ENCODE measurements around the gene EHMT2. TPM values are rescaled to one million over a fixed set of nuclear protein-coding genes. Genes with fewer than 3 reads are reported as not detected.
A peak's percentile ranks its signal among the peaks of the same experiment; 100 is the strongest.
"Not testable (repeated sequence)": the region's sequence is repeated elsewhere in the genome, so short reads cannot be mapped to it uniquely, and the experiment has no call there.

The EHMT2 gene
- total RNA-seq, 2 experiments from 2014 or later: 55.4 to 56.8 TPM

- ATAC-seq (no peak), DNase-seq (no peak)
- TF ChIP-seq, protein P1, sequence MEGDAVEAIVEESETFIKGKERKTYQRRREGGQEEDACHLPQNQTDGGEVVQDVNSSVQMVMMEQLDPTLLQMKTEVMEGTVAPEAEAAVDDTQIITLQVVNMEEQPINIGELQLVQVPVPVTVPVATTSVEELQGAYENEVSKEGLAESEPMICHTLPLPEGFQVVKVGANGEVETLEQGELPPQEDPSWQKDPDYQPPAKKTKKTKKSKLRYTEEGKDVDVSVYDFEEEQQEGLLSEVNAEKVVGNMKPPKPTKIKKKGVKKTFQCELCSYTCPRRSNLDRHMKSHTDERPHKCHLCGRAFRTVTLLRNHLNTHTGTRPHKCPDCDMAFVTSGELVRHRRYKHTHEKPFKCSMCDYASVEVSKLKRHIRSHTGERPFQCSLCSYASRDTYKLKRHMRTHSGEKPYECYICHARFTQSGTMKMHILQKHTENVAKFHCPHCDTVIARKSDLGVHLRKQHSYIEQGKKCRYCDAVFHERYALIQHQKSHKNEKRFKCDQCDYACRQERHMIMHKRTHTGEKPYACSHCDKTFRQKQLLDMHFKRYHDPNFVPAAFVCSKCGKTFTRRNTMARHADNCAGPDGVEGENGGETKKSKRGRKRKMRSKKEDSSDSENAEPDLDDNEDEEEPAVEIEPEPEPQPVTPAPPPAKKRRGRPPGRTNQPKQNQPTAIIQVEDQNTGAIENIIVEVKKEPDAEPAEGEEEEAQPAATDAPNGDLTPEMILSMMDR (IDR thresholded peaks at IDR 0.05): no peak
- intact Hi-C loops (cut with micrococcal nuclease): loop anchor here (2.0 to 10.0 kb wide), 2 partner anchors 22 to 174 kb away; partner anchors contain the start of genes C6orf47, CSNK2B, GPANK1 and LY6G5B
- no peaks in the 10 kb centered on the region for H3K27me3 Mint-ChIP-seq
- H3K4me1 Mint-ChIP-seq (ENCODE audit: low read depth): peaks cover 21% of the 10 kb centered on the region
- CTCF ChIA-PET: interaction anchor here (1.2 to 1.3 kb wide), 3 partner anchors 18 to 109 kb away, joined by 3 to 5 read pairs (median 4); no protein-coding TSS in a partner anchor
- peak overlapping the region; percentile 60 for H3K27ac Mint-ChIP-seq
- POLR2A ChIA-PET: interaction anchor here (0.7 to 7.0 kb wide), 8 partner anchors 9 to 178 kb away, joined by 3 to 42 read pairs (median 3); partner anchors contain the start of genes C6orf47, LSM2 and NEU1
- peak overlapping the region; percentile 92 for H3K4me3 Mint-ChIP-seq
- peaks cover 65% of the 10 kb centered on the region for H3K36me3 Mint-ChIP-seq (ENCODE audit: low read depth)
- no peaks in the 10 kb centered on the region for H3K9me3 Mint-ChIP-seq
Measured at GRCh38 chr6:31838968-31839367, 58.5 kb downstream of the EHMT2 start.

GRCh38 chr6:31838114-31838553 lies 59.4 kb downstream of the EHMT2 start:
- H3K4me3 Mint-ChIP-seq: peak overlapping the region; percentile 92
- not testable (repeated sequence) for H3K9me3 Mint-ChIP-seq, ATAC-seq, DNase-seq, H3K27me3 Mint-ChIP-seq
- peak overlapping the region; percentile 95 for H3K27ac Mint-ChIP-seq
- peaks cover 63% of the 10 kb centered on the region for H3K36me3 Mint-ChIP-seq (ENCODE audit: low read depth)
- intact Hi-C loops (cut with micrococcal nuclease): loop anchor here (2.0 to 10.0 kb wide), 2 partner anchors 23 to 173 kb away; partner anchors contain the start of genes C6orf47, CSNK2B, GPANK1 and LY6G5B
- peaks cover 23% of the 10 kb centered on the region for H3K4me1 Mint-ChIP-seq (ENCODE audit: low read depth)
- ChIA-PET POLR2A (interaction anchor here (0.7 to 7.0 kb wide), 5 partner anchors 13 to 115 kb away, joined by 3 to 42 read pairs (median 4); partner anchors contain the start of genes LSM2, MSH5 and NEU1), CTCF (interaction anchor here (0.7 to 1.3 kb wide), 4 partner anchors 8 to 1049 kb away, joined by 3 to 5 read pairs (median 4); no protein-coding TSS in a partner anchor)

DNA sequence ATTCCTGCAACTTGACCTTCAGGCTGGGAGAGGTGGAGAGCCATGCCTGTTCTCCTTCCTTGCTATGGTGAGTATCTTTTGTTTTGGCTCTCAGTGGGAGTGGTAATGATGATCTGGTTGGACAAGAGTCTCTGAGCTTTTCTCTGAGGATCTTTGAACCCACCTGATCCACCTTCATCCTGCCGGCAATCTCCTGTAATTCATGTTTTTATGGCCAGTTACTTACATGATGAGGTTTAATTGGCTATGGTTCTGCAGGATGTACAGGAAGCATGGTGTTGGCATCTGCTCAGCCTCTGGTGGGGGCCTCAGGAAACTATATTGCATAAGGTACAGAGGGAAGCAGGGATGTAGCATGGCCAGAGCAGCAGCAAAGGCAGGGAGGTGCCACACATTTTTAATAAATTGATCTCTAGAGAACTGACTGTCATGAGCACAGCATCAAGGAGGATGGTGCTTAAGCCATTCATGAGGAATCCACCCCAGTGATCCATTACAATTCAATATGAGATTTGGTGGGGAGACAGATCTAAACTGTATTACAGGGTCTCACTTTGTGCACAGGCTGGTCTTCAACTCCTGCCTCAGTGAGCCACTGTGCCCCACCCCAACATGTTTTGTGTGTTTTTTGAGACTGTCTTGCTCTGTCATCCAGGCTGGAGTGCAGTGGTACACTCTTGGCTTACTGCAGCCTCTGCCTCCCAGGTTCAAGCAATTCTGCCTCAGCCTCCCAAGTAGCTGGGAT lies 60.0 kb downstream of the EHMT2 start:
- no peaks in the 10 kb centered on the region for H3K27me3 Mint-ChIP-seq

GRCh38 chr6:31836474-31837368 lies 60.8 kb downstream of the EHMT2 start:
- ATAC-seq (no peak), DNase-seq (no peak)
- Mint-ChIP-seq H3K4me1 (ENCODE audit: low read depth) (peaks cover 27% of the 10 kb centered on the region), H3K27me3 (no peaks in the 10 kb centered on the region), H3K9me3 (no peaks in the 10 kb centered on the region), H3K27ac (peak overlapping the region; percentile 95), H3K36me3 (ENCODE audit: low read depth) (peaks cover 63% of the 10 kb centered on the region), H3K4me3 (peak overlapping the region; percentile 92)
- intact Hi-C loops (cut with micrococcal nuclease): loop anchor here (10.0 kb wide), 1 partner anchor 172 kb away; the partner anchor contains the start of genes C6orf47, CSNK2B, GPANK1 and LY6G5B
- POLR2A ChIA-PET: interaction anchor here (0.8 to 7.0 kb wide), 19 partner anchors 9 to 184 kb away, joined by 3 to 42 read pairs (median 4); partner anchors contain the start of genes ABHD16A, BAG6, CSNK2B and EHMT2
- CTCF ChIA-PET: interaction anchor here (0.7 to 2.3 kb wide), 3 partner anchors 10 to 51 kb away, joined by 3 to 6 read pairs (median 3); partner anchors contain the start of gene NEU1
- TF ChIP-seq, protein P1 (IDR thresholded peaks at IDR 0.05): no peak

More for the DNA sequence above, 60.0 kb downstream of the EHMT2 start:
- TF ChIP-seq, protein P1 (IDR thresholded peaks at IDR 0.05): no peak
- Mint-ChIP-seq H3K4me1 (ENCODE audit: low read depth) (peaks cover 26% of the 10 kb centered on the region), H3K27ac (peak overlapping the region; percentile 95), H3K4me3 (peak overlapping the region; percentile 92), H3K36me3 (ENCODE audit: low read depth) (peaks cover 63% of the 10 kb centered on the region), H3K9me3 (no peaks in the 10 kb centered on the region)
- POLR2A ChIA-PET: interaction anchor here (0.8 to 7.0 kb wide), 12 partner anchors 9 to 185 kb away, joined by 3 to 42 read pairs (median 4); partner anchors contain the start of genes BAG6, CSNK2B, GPANK1 and HSPA1A
- CTCF ChIA-PET: interaction anchor here (0.7 to 2.3 kb wide), 3 partner anchors 8 to 51 kb away, joined by 3 to 6 read pairs (median 3); partner anchors contain the start of gene NEU1
- intact Hi-C loops (cut with micrococcal nuclease): loop anchor here (2.0 to 10.0 kb wide), 2 partner anchors 23 to 173 kb away; partner anchors contain the start of genes C6orf47, CSNK2B, GPANK1 and LY6G5B
- ATAC-seq (no peak), DNase-seq (no peak)
